ENCODE measurements around the gene PPIL6. TPM values are rescaled to one million over a fixed set of nuclear protein-coding genes. Genes with fewer than 3 reads are reported as not detected.

Gene PPIL6
- total and polyA plus RNA-seq, 2 experiments from 2014 or later, result 1.7 TPM

GRCh38 chr6:109340811-109341210, 99.6 kb downstream of the PPIL6 start (continued):
- no peak for TF ChIP-seq CTCF (conservative IDR thresholded peaks at IDR 0.05; ENCODE audit: low read depth in 2 of 2)
- TF ChIP-seq REST (IDR thresholded peaks at IDR 0.05; ENCODE audit: unreplicated experiment), result no peak
- TF ChIP-seq STAT1 (IDR thresholded peaks at IDR 0.05; ENCODE audit: unreplicated experiment), result no peak
- TF ChIP-seq, protein P1, sequence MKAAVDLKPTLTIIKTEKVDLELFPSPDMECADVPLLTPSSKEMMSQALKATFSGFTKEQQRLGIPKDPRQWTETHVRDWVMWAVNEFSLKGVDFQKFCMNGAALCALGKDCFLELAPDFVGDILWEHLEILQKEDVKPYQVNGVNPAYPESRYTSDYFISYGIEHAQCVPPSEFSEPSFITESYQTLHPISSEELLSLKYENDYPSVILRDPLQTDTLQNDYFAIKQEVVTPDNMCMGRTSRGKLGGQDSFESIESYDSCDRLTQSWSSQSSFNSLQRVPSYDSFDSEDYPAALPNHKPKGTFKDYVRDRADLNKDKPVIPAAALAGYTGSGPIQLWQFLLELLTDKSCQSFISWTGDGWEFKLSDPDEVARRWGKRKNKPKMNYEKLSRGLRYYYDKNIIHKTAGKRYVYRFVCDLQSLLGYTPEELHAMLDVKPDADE (IDR thresholded peaks at IDR 0.05), result no peak
- TF ChIP-seq EZH2 (IDR thresholded peaks at IDR 0.05; ENCODE audit: low read depth, unreplicated experiment), result no peak

Other genes with a start within 250 kb of the PPIL6 start
- 81.0 and 103 TPM in 2 replicates for gene CD164, start 58.2 kb downstream of the PPIL6 start, total RNA-seq (2014; rRNA removed; shearing (Covaris generic))
- gene CD164, start 58.2 kb downstream of the PPIL6 start, polyA plus RNA-seq (2016; fragmentation: Nextera tagmentation; extraction: Ambion mirVana), result 64.4 and 83.8 TPM in 2 replicates
- gene SMPD2, start 96 bp upstream of the PPIL6 start, total RNA-seq (2014; rRNA removed; shearing (Covaris generic)), result 10.9 and 12.6 TPM in 2 replicates
- 4.9 and 5.6 TPM in 2 replicates for gene SMPD2, start 96 bp upstream of the PPIL6 start, polyA plus RNA-seq (2016; fragmentation: Nextera tagmentation; extraction: Ambion mirVana)
- gene MICAL1, start 15.1 kb upstream of the PPIL6 start, total RNA-seq (2014; rRNA removed; shearing (Covaris generic)), result 77.8 TPM in 2 replicates
- gene MICAL1, start 15.1 kb upstream of the PPIL6 start, polyA plus RNA-seq (2016; fragmentation: Nextera tagmentation; extraction: Ambion mirVana), result 23.7 and 27.8 TPM in 2 replicates
- gene ZBTB24, start 42.6 kb upstream of the PPIL6 start, total RNA-seq (2014; rRNA removed; shearing (Covaris generic)), result 22.0 and 26.6 TPM in 2 replicates
- 7.2 and 7.9 TPM in 2 replicates for gene ZBTB24, start 42.6 kb upstream of the PPIL6 start, polyA plus RNA-seq (2016; fragmentation: Nextera tagmentation; extraction: Ambion mirVana)